ENCODE measurements around the gene CDYL2.

DNA sequence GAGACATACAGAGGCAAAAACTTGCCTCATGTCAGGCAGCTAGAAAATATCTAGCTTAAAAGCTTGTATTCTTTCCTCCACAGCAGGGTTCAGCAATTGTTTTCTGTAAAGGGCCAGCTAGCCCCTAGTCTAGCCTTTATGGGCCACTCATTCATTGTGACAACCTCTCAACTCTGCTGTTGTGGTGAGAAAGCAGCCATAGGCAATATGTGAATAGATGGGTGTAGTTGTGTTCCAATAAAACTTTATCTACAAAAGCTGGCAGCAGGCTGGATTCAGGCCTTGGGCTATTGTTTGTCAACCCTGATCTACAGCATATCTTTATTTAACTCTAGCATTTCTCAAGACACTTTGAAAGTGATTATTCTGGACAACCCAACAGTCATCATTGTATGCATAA is 46.4 kb upstream of the CDYL2 start:
- TF ChIP-seq, protein P1, sequence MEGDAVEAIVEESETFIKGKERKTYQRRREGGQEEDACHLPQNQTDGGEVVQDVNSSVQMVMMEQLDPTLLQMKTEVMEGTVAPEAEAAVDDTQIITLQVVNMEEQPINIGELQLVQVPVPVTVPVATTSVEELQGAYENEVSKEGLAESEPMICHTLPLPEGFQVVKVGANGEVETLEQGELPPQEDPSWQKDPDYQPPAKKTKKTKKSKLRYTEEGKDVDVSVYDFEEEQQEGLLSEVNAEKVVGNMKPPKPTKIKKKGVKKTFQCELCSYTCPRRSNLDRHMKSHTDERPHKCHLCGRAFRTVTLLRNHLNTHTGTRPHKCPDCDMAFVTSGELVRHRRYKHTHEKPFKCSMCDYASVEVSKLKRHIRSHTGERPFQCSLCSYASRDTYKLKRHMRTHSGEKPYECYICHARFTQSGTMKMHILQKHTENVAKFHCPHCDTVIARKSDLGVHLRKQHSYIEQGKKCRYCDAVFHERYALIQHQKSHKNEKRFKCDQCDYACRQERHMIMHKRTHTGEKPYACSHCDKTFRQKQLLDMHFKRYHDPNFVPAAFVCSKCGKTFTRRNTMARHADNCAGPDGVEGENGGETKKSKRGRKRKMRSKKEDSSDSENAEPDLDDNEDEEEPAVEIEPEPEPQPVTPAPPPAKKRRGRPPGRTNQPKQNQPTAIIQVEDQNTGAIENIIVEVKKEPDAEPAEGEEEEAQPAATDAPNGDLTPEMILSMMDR (IDR thresholded peaks at IDR 0.05), result no peak
- TF ChIP-seq ZFX (IDR thresholded peaks at IDR 0.05; ENCODE audit: borderline replicate concordance), result no peak

All from 22Rv1 (cell line).